HFFc6 (cell line): ENCODE measurements around the gene USH1C. TPM values are rescaled to one million over a fixed set of nuclear protein-coding genes. Genes with fewer than 3 reads are reported as not detected.

Experiments
- DNase-seq: peaks from one replicate; pipeline ENCODE4 v3.0.0-alpha.2; 2018
- H3K27ac Mint-ChIP-seq: 2 replicates; pipeline ENCODE4 v1.8.0; 2020; ENCODE audit warnings: mild to moderate bottlenecking, mixed read lengths
- H3K27me3 Mint-ChIP-seq: 2 replicates; pipeline ENCODE4 v1.8.0; 2021; ENCODE audit warnings: mild to moderate bottlenecking, moderate library complexity, mixed read lengths; ENCODE audit not compliant: insufficient read depth
- H3K36me3 Mint-ChIP-seq: 2 replicates; pipeline ENCODE4 v1.8.0; 2021; ENCODE audit warnings: low read depth, mixed read lengths
- H3K4me1 Mint-ChIP-seq: 2 replicates; pipeline ENCODE4 v1.8.0; 2020; ENCODE audit warnings: low read depth, mixed read lengths
- H3K4me3 Mint-ChIP-seq: 2 replicates; pipeline ENCODE4 v1.8.0; 2020; ENCODE audit warnings: mild to moderate bottlenecking, moderate library complexity, mixed read lengths
- H3K9me3 Mint-ChIP-seq: 2 replicates; pipeline ENCODE4 v1.8.0; 2020; ENCODE audit warnings: mild to moderate bottlenecking, mixed read lengths
- total RNA-seq, 6 experiments: library from RNA; stranded (reverse); fragmentation: NEBNext Ultra II Directional; extraction: Animal tissue kit (Norgen Biotek cat#: 25700); gene quantifications; 2 replicates in 1 of 6; 3 replicates in 5 of 6; pipeline ENCODE4 v1.2.3, GENCODE V29; 2021
- TF ChIP-seq, protein P1 (sequence below): fragments of 200-600 bp; sonication (generic); IDR thresholded peaks from 2 replicates; pipeline ENCODE4 v1.5.0; 2021; ENCODE audit warnings: antibody characterized with exemption, mild to moderate bottlenecking

The USH1C gene
- total RNA-seq, 6 experiments from 2014 or later: not detected

GRCh38 chr11:17554487-17554886 is 10.3 kb upstream of the USH1C start:
- DNase-seq: no peak
- H3K4me1 Mint-ChIP-seq: no peaks in the 10 kb centered on the region
- H3K27me3 Mint-ChIP-seq: peaks cover 22% of the 10 kb centered on the region
- no peak overlapping the region for H3K4me3 Mint-ChIP-seq
- TF ChIP-seq, protein P1, sequence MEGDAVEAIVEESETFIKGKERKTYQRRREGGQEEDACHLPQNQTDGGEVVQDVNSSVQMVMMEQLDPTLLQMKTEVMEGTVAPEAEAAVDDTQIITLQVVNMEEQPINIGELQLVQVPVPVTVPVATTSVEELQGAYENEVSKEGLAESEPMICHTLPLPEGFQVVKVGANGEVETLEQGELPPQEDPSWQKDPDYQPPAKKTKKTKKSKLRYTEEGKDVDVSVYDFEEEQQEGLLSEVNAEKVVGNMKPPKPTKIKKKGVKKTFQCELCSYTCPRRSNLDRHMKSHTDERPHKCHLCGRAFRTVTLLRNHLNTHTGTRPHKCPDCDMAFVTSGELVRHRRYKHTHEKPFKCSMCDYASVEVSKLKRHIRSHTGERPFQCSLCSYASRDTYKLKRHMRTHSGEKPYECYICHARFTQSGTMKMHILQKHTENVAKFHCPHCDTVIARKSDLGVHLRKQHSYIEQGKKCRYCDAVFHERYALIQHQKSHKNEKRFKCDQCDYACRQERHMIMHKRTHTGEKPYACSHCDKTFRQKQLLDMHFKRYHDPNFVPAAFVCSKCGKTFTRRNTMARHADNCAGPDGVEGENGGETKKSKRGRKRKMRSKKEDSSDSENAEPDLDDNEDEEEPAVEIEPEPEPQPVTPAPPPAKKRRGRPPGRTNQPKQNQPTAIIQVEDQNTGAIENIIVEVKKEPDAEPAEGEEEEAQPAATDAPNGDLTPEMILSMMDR: no peak
- H3K27ac Mint-ChIP-seq: no peak overlapping the region
- H3K36me3 Mint-ChIP-seq: no peaks in the 10 kb centered on the region
- H3K9me3 Mint-ChIP-seq: no peaks in the 10 kb centered on the region

DNA sequence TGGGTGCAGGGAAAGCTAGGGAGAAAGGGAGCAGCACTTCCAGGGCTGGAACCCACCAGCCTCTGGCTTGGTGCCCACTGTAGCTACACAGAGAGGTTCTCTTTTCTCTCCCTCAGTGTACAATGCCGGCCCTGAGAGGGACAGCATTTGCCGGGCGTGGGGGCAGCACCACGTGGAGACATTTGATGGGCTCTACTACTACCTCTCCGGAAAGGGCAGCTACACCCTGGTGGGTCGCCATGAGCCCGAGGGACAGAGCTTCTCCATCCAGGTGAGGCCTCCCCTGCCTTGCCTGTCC is 9.0 kb upstream of the USH1C start:
- no peaks in the 10 kb centered on the region for H3K9me3 Mint-ChIP-seq
- no peaks in the 10 kb centered on the region for H3K4me1 Mint-ChIP-seq
- H3K36me3 Mint-ChIP-seq: no peaks in the 10 kb centered on the region
- no peak for DNase-seq
- H3K27ac Mint-ChIP-seq: no peak overlapping the region
- TF ChIP-seq, protein P1: no peak
- H3K27me3 Mint-ChIP-seq: peaks cover 29% of the 10 kb centered on the region
- no peak overlapping the region for H3K4me3 Mint-ChIP-seq

DNA sequence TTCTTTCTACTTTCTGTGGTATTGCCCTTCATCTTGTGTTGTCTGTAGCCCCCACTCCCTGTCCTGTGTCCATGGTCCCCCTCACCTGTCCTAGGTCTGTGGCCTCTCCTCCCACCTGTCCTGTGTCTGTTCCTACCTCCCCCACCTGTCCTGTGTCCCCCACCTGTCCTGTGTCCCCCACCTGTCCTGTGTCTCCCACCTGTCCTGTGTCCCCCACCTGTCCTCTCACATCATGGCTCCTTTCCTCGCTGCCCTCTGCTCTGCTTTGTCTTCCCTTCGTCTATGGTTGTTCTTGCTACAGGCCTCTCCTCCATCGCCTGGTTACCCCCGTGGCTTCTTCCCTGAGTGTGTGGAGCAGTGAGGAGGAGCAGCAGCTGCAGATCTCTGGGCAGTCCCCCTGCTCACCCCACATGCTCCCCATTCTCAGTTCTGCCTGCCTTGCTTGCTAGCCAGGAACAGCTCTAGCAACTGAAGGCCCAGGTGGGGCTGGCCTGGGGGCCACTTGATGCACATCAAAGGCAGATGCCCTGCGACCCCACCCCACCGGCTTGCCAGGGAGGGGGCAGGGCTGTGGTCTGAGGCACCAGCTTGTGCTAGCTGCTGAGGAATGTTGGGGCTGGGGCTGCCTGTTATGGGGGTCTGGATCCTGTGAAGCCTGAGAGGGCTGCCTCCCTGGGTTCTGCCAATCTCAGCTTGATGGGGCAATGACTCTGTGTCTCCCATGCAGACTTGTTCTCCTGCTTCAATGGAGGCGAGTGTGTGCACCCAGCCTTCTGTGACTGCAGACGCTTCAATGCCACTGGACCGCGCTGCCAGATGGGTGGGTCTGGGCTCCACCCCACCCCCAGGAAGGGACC is 8.4 kb upstream of the USH1C start:
- no peak overlapping the region for H3K27ac Mint-ChIP-seq
- no peak for DNase-seq
- H3K4me1 Mint-ChIP-seq: no peaks in the 10 kb centered on the region
- no peaks in the 10 kb centered on the region for H3K9me3 Mint-ChIP-seq
- peaks cover 31% of the 10 kb centered on the region for H3K27me3 Mint-ChIP-seq
- H3K36me3 Mint-ChIP-seq: no peaks in the 10 kb centered on the region
- H3K4me3 Mint-ChIP-seq: no peak overlapping the region
- TF ChIP-seq, protein P1: no peak

- H3K27ac Mint-ChIP-seq: no peak overlapping the region
- no peaks in the 10 kb centered on the region for H3K36me3 Mint-ChIP-seq
- DNase-seq: no peak
- no peaks in the 10 kb centered on the region for H3K9me3 Mint-ChIP-seq
- TF ChIP-seq, protein P1: no peak
- H3K4me1 Mint-ChIP-seq: no peaks in the 10 kb centered on the region
- H3K27me3 Mint-ChIP-seq: peaks cover 35% of the 10 kb centered on the region
- no peak overlapping the region for H3K4me3 Mint-ChIP-seq
Observed at GRCh38 chr11:17552041-17552355, 7.8 kb upstream of the USH1C start.

- Mint-ChIP-seq H3K4me3 (no peak overlapping the region), H3K27me3 (peaks cover 31% of the 10 kb centered on the region), H3K9me3 (no peaks in the 10 kb centered on the region), H3K36me3 (no peaks in the 10 kb centered on the region), H3K4me1 (no peaks in the 10 kb centered on the region), H3K27ac (no peak overlapping the region)
- DNase-seq: no peak
- TF ChIP-seq, protein P1: no peak
Observed at GRCh38 chr11:17551347-17552040, 7.3 kb upstream of the USH1C start.
